Naive thymus-derived CD4-positive, alpha-beta T cell (primary cell): ENCODE data around the gene LPP. TPM values are rescaled to one million over a fixed set of nuclear protein-coding genes. Genes with fewer than 3 reads are reported as not detected.

Experiments used
- ATAC-seq: fragments of 150-1000 bp; cut with Tn5 transposase; 2 replicates; pipeline ENCODE4 v1.10.0; 2021; ENCODE audit warnings: mild to moderate bottlenecking, moderate library complexity
- CTCF ChIA-PET: fragments of 350-600 bp; sonication (Branson Sonifier 250); formaldehyde crosslinking; loops from one replicate; lab custom pipeline; 2021; ENCODE audit warnings: antibody characterized with exemption; lab: Charles Lee
- POLR2A ChIA-PET: fragments of 350-600 bp; sonication (Branson Sonifier 250); formaldehyde crosslinking; loops from one replicate; lab custom pipeline; 2021; ENCODE audit warnings: antibody characterized with exemption, inconsistent platforms; lab: Charles Lee
- DNase-seq, 9 donors: peaks; one replicate each; pipeline versions ENCODE4 v3.0.0 to v3.0.0-alpha.2; 2020 to 2022; ENCODE audit warnings: mixed read lengths in 1 of 9
- H3K27ac ChIP-seq: one replicate; pipeline ENCODE4 v1.7.0; 2013; ENCODE audit warnings: mild to moderate bottlenecking, low read depth, low read length, moderate library complexity
- H3K27me3 ChIP-seq, 2 donors: one replicate each; pipeline ENCODE4 v1.7.0; 2013; ENCODE audit warnings: low read length in 2 of 2, mild to moderate bottlenecking in 2 of 2, moderate library complexity in 2 of 2; ENCODE audit not compliant: control insufficient read depth in 2 of 2, insufficient read depth in 2 of 2
- H3K36me3 ChIP-seq, 3 experiments: 1 replicate in 2 of 3; 2 replicates in 1 of 3; pipeline ENCODE4 v1.7.0; 2013; ENCODE audit warnings: low read length in 3 of 3, mild to moderate bottlenecking in 3 of 3, moderate library complexity in 1 of 3; ENCODE audit not compliant: insufficient read depth in 3 of 3, control insufficient read depth in 2 of 3
- H3K4me1 ChIP-seq, 2 donors: one replicate each; pipeline ENCODE4 v1.7.0; 2013; ENCODE audit warnings: low read length in 2 of 2, mild to moderate bottlenecking in 2 of 2, moderate library complexity in 1 of 2; ENCODE audit not compliant: control insufficient read depth in 2 of 2, insufficient read depth in 2 of 2
- H3K4me3 ChIP-seq: 2 replicates; pipeline ENCODE4 v1.7.0; 2013; ENCODE audit warnings: mild to moderate bottlenecking, low read length
- H3K9me3 ChIP-seq, 3 experiments: 1 replicate in 2 of 3; 2 replicates in 1 of 3; pipeline ENCODE4 v1.7.0; 2013; ENCODE audit warnings: low read length in 3 of 3; ENCODE audit not compliant: control insufficient read depth in 2 of 3
- H3K27ac Mint-ChIP-seq, 9 donors: one replicate each; pipeline ENCODE4 v1.8.0; 2020 to 2022; ENCODE audit warnings: mixed read lengths in 9 of 9, mild to moderate bottlenecking in 8 of 9, moderate library complexity in 5 of 9, inconsistent platforms in 2 of 9
- H3K27me3 Mint-ChIP-seq, 5 donors: one replicate each; pipeline ENCODE4 v1.8.0; 2021 to 2022; ENCODE audit warnings: mixed read lengths in 5 of 5, mild to moderate bottlenecking in 1 of 5
- H3K36me3 Mint-ChIP-seq, 5 donors: one replicate each; pipeline ENCODE4 v1.8.0; 2020 to 2022; ENCODE audit warnings: mixed read lengths in 5 of 5, mild to moderate bottlenecking in 3 of 5, inconsistent platforms in 1 of 5
- H3K4me1 Mint-ChIP-seq, 7 donors: one replicate each; pipeline ENCODE4 v1.8.0; 2020 to 2022; ENCODE audit warnings: mixed read lengths in 7 of 7, mild to moderate bottlenecking in 3 of 7, inconsistent platforms in 1 of 7
- H3K4me3 Mint-ChIP-seq, 10 donors: one replicate each; pipeline ENCODE4 v1.8.0; 2020 to 2022; ENCODE audit warnings: mild to moderate bottlenecking in 10 of 10, mixed read lengths in 10 of 10, moderate library complexity in 6 of 10, inconsistent platforms in 2 of 10
- H3K9me3 Mint-ChIP-seq, 11 donors: one replicate each; pipeline ENCODE4 v1.8.0; 2020 to 2022; ENCODE audit warnings: mixed read lengths in 11 of 11, mild to moderate bottlenecking in 4 of 11, inconsistent platforms in 1 of 11, moderate library complexity in 1 of 11
- intact Hi-C, 2 donors: fragments of 100-400 bp; cut with micrococcal nuclease; formaldehyde crosslinking; loops; one replicate each; pipeline ENCODE4 v1.15.1; 2023
- polyA plus RNA-seq, 2 donors: library from polyadenylated mRNA; unstranded; fragments of 300-500 nt; fragmentation: Illumina TruSeq; gene quantifications; one replicate each; pipeline ENCODE4 v1.2.3, GENCODE V29; 2021
- total RNA-seq, 6 experiments: library from RNA in 5 of 6; stranded (reverse) in 5 of 6; gene quantifications; 1 replicate in 5 of 6; 2 replicates in 1 of 6; pipeline ENCODE4 v1.2.3 and lab custom pipeline; 2021 to 2026

The LPP gene
- total and polyA plus RNA-seq, 7 experiments from 2014 or later: 10.3 to 95.2 (median 19.5) TPM

- Mint-ChIP-seq H3K36me3 (peaks cover 11 to 49% (median 35%) of the 10 kb centered on the region in 5 donors), H3K27ac (no peak overlapping the region), H3K9me3 (no peaks in the 10 kb centered on the region), H3K4me1 (peaks cover 0 to 3% (median 0%) of the 10 kb centered on the region in 7 donors), H3K27me3 (no peaks in the 10 kb centered on the region), H3K4me3 (no peak overlapping the region)
- DNase-seq (no peak), ATAC-seq (no peak)
- ChIA-PET CTCF (no interaction called here), POLR2A (no interaction called here)
- H3K27me3 ChIP-seq: no peaks in the 10 kb centered on the region
- H3K27ac ChIP-seq: no peak overlapping the region
- H3K4me3 ChIP-seq: no peak overlapping the region
- peaks cover 0 to 5% (median 0%) of the 10 kb centered on the region in 3 experiments for H3K36me3 ChIP-seq
- H3K9me3 ChIP-seq: no peaks in the 10 kb centered on the region
- intact Hi-C loops: no loop called here
- H3K4me1 ChIP-seq: no peaks in the 10 kb centered on the region
Measured at GRCh38 chr3:188526057-188526456, 372.1 kb downstream of the LPP start.

- POLR2A ChIA-PET: no interaction called here
- H3K36me3 Mint-ChIP-seq: peaks cover 11 to 49% (median 35%) of the 10 kb centered on the region in 5 donors
- CTCF ChIA-PET: interaction anchor here (0.6 to 0.7 kb wide), 2 partner anchors 195 to 786 kb away, joined by 3 read pairs; no protein-coding TSS in a partner anchor
Measured at GRCh38 chr3:188527389-188527788, 373.4 kb downstream of the LPP start.

GRCh38 chr3:188528396-188528795 is 374.4 kb downstream of the LPP start:
- intact Hi-C loops: no loop called here
- POLR2A ChIA-PET: no interaction called here
- Mint-ChIP-seq H3K4me1 (peaks cover 0 to 5% (median 0%) of the 10 kb centered on the region in 7 donors), H3K27me3 (no peaks in the 10 kb centered on the region), H3K36me3 (peaks cover 11 to 49% (median 35%) of the 10 kb centered on the region in 5 donors), H3K27ac (no peak overlapping the region), H3K4me3 (no peak overlapping the region), H3K9me3 (no peaks in the 10 kb centered on the region)
- Histone ChIP-seq H3K9me3 (no peaks in the 10 kb centered on the region), H3K27ac (no peak overlapping the region), H3K27me3 (no peaks in the 10 kb centered on the region), H3K4me3 (no peak overlapping the region), H3K4me1 (no peaks in the 10 kb centered on the region), H3K36me3 (peaks cover 0 to 5% (median 0%) of the 10 kb centered on the region in 3 experiments)
- DNase-seq (no peak), ATAC-seq (no peak)
- CTCF ChIA-PET: no interaction called here

More at GRCh38 chr3:188527389-188527788, 373.4 kb downstream of the LPP start:
- Histone ChIP-seq H3K4me3 (no peak overlapping the region), H3K27ac (no peak overlapping the region), H3K4me1 (no peaks in the 10 kb centered on the region), H3K36me3 (peaks cover 0 to 5% (median 0%) of the 10 kb centered on the region in 3 experiments), H3K9me3 (no peaks in the 10 kb centered on the region), H3K27me3 (no peaks in the 10 kb centered on the region)
- Mint-ChIP-seq H3K4me3 (no peak overlapping the region), H3K9me3 (no peaks in the 10 kb centered on the region), H3K27me3 (no peaks in the 10 kb centered on the region), H3K27ac (no peak overlapping the region), H3K4me1 (peaks cover 0 to 3% (median 0%) of the 10 kb centered on the region in 7 donors)
- DNase-seq (no peak), ATAC-seq (no peak)
- intact Hi-C loops: no loop called here

GRCh38 chr3:188529228-188529627 is 375.3 kb downstream of the LPP start:
- ChIA-PET POLR2A (no interaction called here), CTCF (no interaction called here)
- DNase-seq: no peak
- no peak overlapping the region for H3K27ac Mint-ChIP-seq
- H3K4me3 ChIP-seq: no peak overlapping the region
- H3K4me3 Mint-ChIP-seq: no peak overlapping the region
- peaks cover 0 to 5% (median 0%) of the 10 kb centered on the region in 7 donors for H3K4me1 Mint-ChIP-seq
- H3K36me3 ChIP-seq: peaks cover 0 to 5% (median 0%) of the 10 kb centered on the region in 3 experiments
- no peaks in the 10 kb centered on the region for H3K27me3 ChIP-seq
- intact Hi-C loops: no loop called here
- no peak for ATAC-seq
- peaks cover 7 to 45% (median 27%) of the 10 kb centered on the region in 5 donors for H3K36me3 Mint-ChIP-seq
- no peaks in the 10 kb centered on the region for H3K9me3 Mint-ChIP-seq
- no peak overlapping the region for H3K27ac ChIP-seq
- H3K4me1 ChIP-seq: no peaks in the 10 kb centered on the region
- no peaks in the 10 kb centered on the region for H3K9me3 ChIP-seq
- no peaks in the 10 kb centered on the region for H3K27me3 Mint-ChIP-seq

GRCh38 chr3:188530226-188530625 is 376.3 kb downstream of the LPP start:
- DNase-seq: no peak
- no peak for ATAC-seq
- Histone ChIP-seq H3K9me3 (no peaks in the 10 kb centered on the region), H3K27ac (no peak overlapping the region), H3K4me1 (no peaks in the 10 kb centered on the region), H3K4me3 (no peak overlapping the region), H3K27me3 (no peaks in the 10 kb centered on the region), H3K36me3 (peaks cover 0 to 5% (median 0%) of the 10 kb centered on the region in 3 experiments)
- Mint-ChIP-seq H3K27me3 (no peaks in the 10 kb centered on the region), H3K9me3 (no peaks in the 10 kb centered on the region), H3K36me3 (peaks cover 7 to 35% (median 19%) of the 10 kb centered on the region in 5 donors), H3K4me1 (peaks cover 0 to 5% (median 0%) of the 10 kb centered on the region in 7 donors), H3K4me3 (no peak overlapping the region), H3K27ac (no peak overlapping the region)
- ChIA-PET POLR2A (no interaction called here), CTCF (no interaction called here)
- intact Hi-C loops: no loop called here

- Histone ChIP-seq H3K27ac (no peak overlapping the region), H3K36me3 (no peaks in the 10 kb centered on the region), H3K4me1 (no peaks in the 10 kb centered on the region), H3K4me3 (no peak overlapping the region), H3K9me3 (no peaks in the 10 kb centered on the region), H3K27me3 (no peaks in the 10 kb centered on the region)
- Mint-ChIP-seq H3K27me3 (no peaks in the 10 kb centered on the region), H3K4me1 (peaks cover 0 to 5% (median 0%) of the 10 kb centered on the region in 7 donors), H3K4me3 (no peak overlapping the region), H3K9me3 (no peaks in the 10 kb centered on the region), H3K36me3 (peaks cover 6 to 27% (median 11%) of the 10 kb centered on the region in 5 donors), H3K27ac (no peak overlapping the region)
- no peak for ATAC-seq
- ChIA-PET CTCF (no interaction called here), POLR2A (no interaction called here)
- DNase-seq: no peak
- intact Hi-C loops: no loop called here
Measured at GRCh38 chr3:188531210-188531609, 377.3 kb downstream of the LPP start.

- ATAC-seq (no peak), DNase-seq (no peak)
- Histone ChIP-seq H3K9me3 (no peaks in the 10 kb centered on the region), H3K4me1 (no peaks in the 10 kb centered on the region), H3K27me3 (no peaks in the 10 kb centered on the region), H3K27ac (no peak overlapping the region), H3K36me3 (no peaks in the 10 kb centered on the region), H3K4me3 (no peak overlapping the region)
- Mint-ChIP-seq H3K27ac (no peak overlapping the region), H3K9me3 (no peaks in the 10 kb centered on the region), H3K36me3 (peaks cover 0 to 23% (median 6%) of the 10 kb centered on the region in 5 donors), H3K4me3 (no peak overlapping the region), H3K27me3 (no peaks in the 10 kb centered on the region), H3K4me1 (peaks cover 0 to 12% (median 0%) of the 10 kb centered on the region in 7 donors)
- intact Hi-C loops: no loop called here
- POLR2A ChIA-PET: no interaction called here
- CTCF ChIA-PET: interaction anchor here (0.6 kb wide), 3 partner anchors 26 to 102 kb away, joined by 3 read pairs; no protein-coding TSS in a partner anchor
Measured at GRCh38 chr3:188533172-188533571, 379.2 kb downstream of the LPP start.
